SK-N-SH (cell line): ENCODE results near the gene BCL2L13. TPM values are rescaled to one million over a fixed set of nuclear protein-coding genes. Genes with fewer than 3 reads are reported as not detected.

Experiments used
- CTCF ChIA-PET: fragments of 300-600, 350-600 bp; formaldehyde crosslinking; extraction: SDS; loops from one replicate; lab custom pipeline; 2021; lab: Yijun Ruan, JAX
- POLR2A ChIA-PET: fragments of 350-600 bp; sonication (Branson Sonifier 250); formaldehyde crosslinking; extraction: SDS; loops from one replicate; lab custom pipeline; 2020; ENCODE audit warnings: antibody characterized with exemption, inconsistent platforms; lab: Yijun Ruan, JAX
- DNase-seq: peaks from one replicate; pipeline ENCODE4 v3.0.0; 2012
- H2AFZ ChIP-seq: fragments of 200-600 bp; sonication (generic); 2 replicates; pipeline ENCODE4 v1.8.1; 2016; ENCODE audit warnings: antibody characterized with exemption, mild to moderate bottlenecking, low read depth
- H3F3A ChIP-seq: fragments of 200-600 bp; sonication (generic); replicated peaks from 2 replicates; pipeline ENCODE3; 2016; ENCODE audit warnings: antibody characterized with exemption, mild to moderate bottlenecking; ENCODE audit not compliant: insufficient read depth
- H3K27ac ChIP-seq, 2 experiments: fragments of 200-500 bp in 1 of 2; fragments of 200-600 bp in 1 of 2; sonication (Bioruptor generic) in 1 of 2; sonication (generic), shearing (Covaris generic) in 1 of 2; 2 replicates each; pipeline versions ENCODE4 v1.5.1 to v1.6.1; 2014 to 2016; ENCODE audit warnings: low read depth in 2 of 2, inconsistent platforms in 1 of 2, low read length in 1 of 2, mild to moderate bottlenecking in 1 of 2, mixed read lengths in 1 of 2
- H3K27me3 ChIP-seq: fragments of 200-600 bp; sonication (generic), shearing (Covaris generic); 2 replicates; pipeline ENCODE4 v1.6.1; 2016; ENCODE audit warnings: mixed run types; ENCODE audit not compliant: insufficient read depth
- H3K36me3 ChIP-seq, 2 experiments: fragments of 200-500 bp in 1 of 2; fragments of 200-600 bp in 1 of 2; sonication (Bioruptor generic) in 1 of 2; sonication (generic) in 1 of 2; replicated peaks in 1 of 2; 2 replicates each; pipeline versions ENCODE3 to v1.5.1; 2014 to 2016; ENCODE audit warnings: low read length in 1 of 2, mild to moderate bottlenecking in 1 of 2; ENCODE audit not compliant: insufficient read depth in 2 of 2, control insufficient read depth in 1 of 2
- H3K4me1 ChIP-seq, 2 experiments: fragments of 200-500 bp in 1 of 2; fragments of 200-600 bp in 1 of 2; sonication (Bioruptor generic) in 1 of 2; sonication (generic), shearing (Covaris generic) in 1 of 2; 2 replicates each; pipeline versions ENCODE4 v1.5.1 to v1.6.1; 2014 to 2016; ENCODE audit warnings: low read depth in 1 of 2, low read length in 1 of 2, mixed run types in 1 of 2; ENCODE audit not compliant: insufficient read depth in 2 of 2, control insufficient read depth in 1 of 2
- H3K4me2 ChIP-seq: fragments of 200-600 bp; sonication (generic), shearing (Covaris generic); 2 replicates; pipeline ENCODE4 v1.6.1; 2017; ENCODE audit warnings: mixed run types
- H3K4me3 ChIP-seq, 2 experiments: fragments of 200-500 bp in 1 of 2; fragments of 200-600 bp in 1 of 2; sonication (Bioruptor generic) in 1 of 2; sonication (generic), shearing (Covaris generic) in 1 of 2; 2 replicates each; pipeline versions ENCODE4 v1.5.1 to v1.8.1; 2014 to 2016; ENCODE audit warnings: low read depth in 2 of 2, inconsistent platforms in 1 of 2, low read length in 1 of 2, mild to moderate bottlenecking in 1 of 2, mixed read lengths in 1 of 2, moderate library complexity in 1 of 2
- H3K79me2 ChIP-seq: fragments of 200-600 bp; sonication (generic); 2 replicates; pipeline ENCODE4 v1.8.1; 2017; ENCODE audit warnings: mild to moderate bottlenecking; ENCODE audit not compliant: insufficient read depth
- H3K9ac ChIP-seq: fragments of 200-600 bp; sonication (generic); 2 replicates; pipeline ENCODE4 v1.6.1; 2017; ENCODE audit warnings: mixed run types
- H3K9me2 ChIP-seq: fragments of 200-600 bp; sonication (generic); 2 replicates; pipeline ENCODE4 v1.6.1; 2017; ENCODE audit warnings: mixed run types
- H3K9me3 ChIP-seq: fragments of 200-600 bp; sonication (generic); 2 replicates; pipeline ENCODE4 v1.6.1; 2017; ENCODE audit warnings: mixed run types, mild to moderate bottlenecking, moderate library complexity
- H4K20me1 ChIP-seq: fragments of 200-600 bp; sonication (generic); 2 replicates; pipeline ENCODE4 v1.6.1; 2017; ENCODE audit warnings: mild to moderate bottlenecking, mixed run types; ENCODE audit not compliant: insufficient read depth
- CHD2 ChIP-seq: fragments of 150-350 bp; IDR thresholded peaks from 2 replicates; pipeline ENCODE4 v1.6.1; 2018; ENCODE audit warnings: low read length; ENCODE audit not compliant: partially characterized antibody
- EZH2phosphoT487 ChIP-seq: fragments of 200-600 bp; sonication (generic); IDR thresholded peaks from 2 replicates; pipeline ENCODE4 v1.6.1; 2017; ENCODE audit warnings: low read depth, mixed run types, mild to moderate bottlenecking, antibody characterized with exemption, moderate library complexity, borderline replicate concordance
- FOSL2 ChIP-seq: IDR thresholded peaks from 2 replicates; pipeline ENCODE4 v1.4.0; 2012; ENCODE audit warnings: low read depth, mild to moderate bottlenecking, moderate library complexity, borderline replicate concordance
- GATA2 ChIP-seq: sonication (generic); formaldehyde crosslinking; IDR thresholded peaks from 2 replicates; pipeline ENCODE4 v1.5.0; 2020; ENCODE audit warnings: mild to moderate bottlenecking, missing genetic modification reagents
- MXI1 ChIP-seq: IDR thresholded peaks from 2 replicates; pipeline ENCODE4 v1.6.1; 2012; ENCODE audit warnings: mild to moderate bottlenecking, low read depth, low read length, improper control_type of control experiment
- NFIC ChIP-seq: IDR thresholded peaks from 2 replicates; pipeline ENCODE4 v1.4.0; 2012; ENCODE audit warnings: borderline replicate concordance
- NRF1 ChIP-seq: IDR thresholded peaks from 2 replicates; pipeline ENCODE4 v1.6.1; 2012; ENCODE audit warnings: low read depth, mild to moderate bottlenecking, low read length
- POLR2AphosphoS5 ChIP-seq: IDR thresholded peaks from 2 replicates; pipeline ENCODE4 v1.6.1; 2012; ENCODE audit warnings: low read depth, low read length
- RAD21 ChIP-seq: IDR thresholded peaks from 2 replicates; pipeline ENCODE4 v1.6.1; 2012; ENCODE audit warnings: mild to moderate bottlenecking, low read length
- RCOR1 ChIP-seq: fragments of 150-350 bp; IDR thresholded peaks from 2 replicates; pipeline ENCODE4 v1.6.1; 2017; ENCODE audit warnings: antibody characterized with exemption, low read length
- RXRA ChIP-seq: IDR thresholded peaks from 2 replicates; pipeline ENCODE4 v1.4.0; 2012; ENCODE audit warnings: low read depth, mild to moderate bottlenecking, borderline replicate concordance
- SIN3A ChIP-seq: IDR thresholded peaks from 2 replicates; pipeline ENCODE4 v1.6.1; 2012; ENCODE audit warnings: low read depth, mild to moderate bottlenecking, low read length, moderate library complexity, borderline replicate concordance
- SMC3 ChIP-seq: IDR thresholded peaks from 2 replicates; pipeline ENCODE4 v1.6.1; 2012; ENCODE audit warnings: low read depth, low read length, improper control_type of control experiment
- TEAD4 ChIP-seq: IDR thresholded peaks from 2 replicates; pipeline ENCODE4 v1.4.0; 2012; ENCODE audit warnings: mild to moderate bottlenecking, borderline replicate concordance; ENCODE audit not compliant: insufficient read depth
- YY1 ChIP-seq: IDR thresholded peaks from 2 replicates; pipeline ENCODE4 v1.4.0; 2012; ENCODE audit warnings: low read depth, mild to moderate bottlenecking
- WGBS: methylation state at CpG from one replicate; pipeline ENCODE4 v1.1.6; 2017; ENCODE audit warnings: low lambda C conversion rate; 5-methylcytosine and 5-hydroxymethylcytosine counted together
- polyA plus RNA-seq, 3 experiments: library from polyadenylated mRNA; depleted of rRNA; stranded (reverse); fragments of >200 nt; gene quantifications; 2 replicates each; pipeline ENCODE4 v1.2.3, GENCODE V29; 2012
- TF ChIP-seq, protein P1 (sequence below): IDR thresholded peaks from 2 replicates; pipeline ENCODE4 v1.6.1; 2012; ENCODE audit warnings: mild to moderate bottlenecking, low read depth, low read length, moderate library complexity
- TF ChIP-seq, protein P2 (sequence below): IDR thresholded peaks from 2 replicates; pipeline ENCODE4 v1.4.0; 2012; ENCODE audit warnings: low read depth, borderline replicate concordance
- TF ChIP-seq, protein P3 (sequence below): fragments of 200-600 bp; sonication (generic); IDR thresholded peaks from 2 replicates; pipeline ENCODE4 v1.6.1; 2017; ENCODE audit warnings: antibody characterized with exemption, mild to moderate bottlenecking, moderate library complexity
- TF ChIP-seq, protein P4 (sequence below): IDR thresholded peaks from 2 replicates; pipeline ENCODE4 v1.4.0; 2012; ENCODE audit warnings: low read depth, borderline replicate concordance

BCL2L13 gene
- polyA plus RNA-seq, 1 of the 3 experiments (the other 2 are of a cell fraction) = 37.1 TPM

DNA sequence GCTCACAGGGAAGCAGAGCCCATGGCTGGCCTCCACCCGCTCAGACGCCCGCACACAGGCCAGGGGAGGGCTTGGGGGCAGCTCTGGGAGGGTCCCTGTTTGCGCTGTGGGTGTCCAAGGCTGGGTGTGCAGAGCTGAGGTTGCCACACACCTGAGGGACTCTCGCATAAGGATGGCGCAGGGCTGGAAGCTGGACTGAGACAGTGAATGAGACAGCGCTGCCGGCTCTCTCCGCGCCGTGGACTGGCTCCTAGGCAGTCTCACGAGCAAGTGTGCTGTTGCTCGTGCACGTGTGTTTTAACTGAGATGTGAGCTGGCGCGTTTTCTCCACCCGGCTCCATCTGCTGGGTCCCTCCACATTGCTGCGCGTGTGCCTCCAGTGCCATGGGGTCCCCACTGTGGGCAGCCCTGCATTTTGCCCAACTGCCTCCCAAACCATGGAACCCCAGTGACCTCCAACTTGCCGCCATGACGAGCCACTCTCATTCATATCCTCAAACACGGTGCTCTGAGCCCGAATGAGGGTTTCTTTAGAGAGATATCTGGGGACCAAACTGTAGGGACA lies 139.9 kb downstream of the BCL2L13 start:
- H3K4me2 ChIP-seq = no peak overlapping the region
- peaks cover 12 to 30% of the 10 kb centered on the region in 2 experiments; a peak in 3 of 4 replicates for H3K4me1 ChIP-seq
- H2AFZ ChIP-seq = no peak overlapping the region

DNA sequence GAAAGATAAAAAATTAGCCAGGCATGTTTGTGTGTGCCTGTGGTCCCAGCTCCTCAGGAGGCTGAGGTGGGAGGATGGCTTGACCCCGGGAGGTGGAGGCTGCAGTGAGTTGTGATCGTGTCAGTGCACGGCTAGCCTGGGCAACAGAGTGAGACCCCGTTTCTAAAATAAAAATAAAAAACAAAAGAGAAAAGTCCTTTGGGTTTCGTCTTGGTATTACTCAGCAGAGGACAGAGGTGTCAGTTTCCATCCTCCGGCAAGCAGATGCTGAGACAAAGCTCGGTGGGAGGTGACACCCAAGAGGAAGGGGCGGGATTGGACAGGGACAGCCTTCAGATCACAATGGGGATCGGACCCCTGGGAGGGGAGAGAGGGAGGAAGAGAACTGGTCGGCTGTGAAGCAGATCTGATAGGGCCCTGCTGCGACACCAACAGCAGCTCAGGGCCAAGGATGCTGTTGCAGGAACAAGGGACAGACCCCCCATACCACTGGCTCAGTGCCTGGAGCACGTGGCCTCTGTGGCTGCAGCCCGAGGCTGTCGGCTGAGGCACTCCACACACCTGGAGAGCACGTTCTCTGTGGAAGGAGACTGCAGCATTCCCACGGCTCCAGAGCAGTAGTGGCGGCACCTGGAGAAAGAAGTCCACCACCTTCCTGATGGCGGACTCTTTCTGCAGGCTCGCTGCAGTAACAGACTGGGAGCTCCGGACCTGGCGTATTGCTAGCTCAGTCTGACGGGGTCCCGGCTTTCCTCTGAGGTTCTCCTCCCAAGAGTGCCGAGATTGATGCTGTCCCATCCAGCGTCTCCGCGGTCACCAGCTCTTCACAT lies 140.9 kb downstream of the BCL2L13 start:
- no peaks in the 10 kb centered on the region for H3K79me2 ChIP-seq
- H3K4me1 ChIP-seq = peaks cover 12 to 36% of the 10 kb centered on the region in 2 experiments; a peak in 3 of 4 replicates
- no peak for DNase-seq
- H4K20me1 ChIP-seq = no peaks in the 10 kb centered on the region
- no peak overlapping the region for H3K4me3 ChIP-seq
- no peaks in the 10 kb centered on the region for H3K9me3 ChIP-seq
- no peaks in the 10 kb centered on the region for H3F3A ChIP-seq
- POLR2A ChIA-PET = interaction anchor here (0.6 to 1.2 kb wide), 2 partner anchors 10 to 172 kb away, joined by 3 read pairs; no protein-coding TSS in a partner anchor
- H2AFZ ChIP-seq = no peak overlapping the region
- CTCF ChIA-PET = interaction anchor here (1.2 to 1.4 kb wide), 4 partner anchors 37 to 297 kb away, joined by 3 to 7 read pairs (median 4); no protein-coding TSS in a partner anchor
- no peaks in the 10 kb centered on the region for H3K27me3 ChIP-seq
- no peaks in the 10 kb centered on the region for H3K9me2 ChIP-seq
- no peaks in the 10 kb centered on the region for H3K36me3 ChIP-seq
- H3K4me2 ChIP-seq = no peak overlapping the region
- H3K9ac ChIP-seq = no peak overlapping the region
- 78% methylated on average over 22 of the region's 27 CpGs for WGBS
- no peak overlapping the region for H3K27ac ChIP-seq
- TF ChIP-seq, protein P1, sequence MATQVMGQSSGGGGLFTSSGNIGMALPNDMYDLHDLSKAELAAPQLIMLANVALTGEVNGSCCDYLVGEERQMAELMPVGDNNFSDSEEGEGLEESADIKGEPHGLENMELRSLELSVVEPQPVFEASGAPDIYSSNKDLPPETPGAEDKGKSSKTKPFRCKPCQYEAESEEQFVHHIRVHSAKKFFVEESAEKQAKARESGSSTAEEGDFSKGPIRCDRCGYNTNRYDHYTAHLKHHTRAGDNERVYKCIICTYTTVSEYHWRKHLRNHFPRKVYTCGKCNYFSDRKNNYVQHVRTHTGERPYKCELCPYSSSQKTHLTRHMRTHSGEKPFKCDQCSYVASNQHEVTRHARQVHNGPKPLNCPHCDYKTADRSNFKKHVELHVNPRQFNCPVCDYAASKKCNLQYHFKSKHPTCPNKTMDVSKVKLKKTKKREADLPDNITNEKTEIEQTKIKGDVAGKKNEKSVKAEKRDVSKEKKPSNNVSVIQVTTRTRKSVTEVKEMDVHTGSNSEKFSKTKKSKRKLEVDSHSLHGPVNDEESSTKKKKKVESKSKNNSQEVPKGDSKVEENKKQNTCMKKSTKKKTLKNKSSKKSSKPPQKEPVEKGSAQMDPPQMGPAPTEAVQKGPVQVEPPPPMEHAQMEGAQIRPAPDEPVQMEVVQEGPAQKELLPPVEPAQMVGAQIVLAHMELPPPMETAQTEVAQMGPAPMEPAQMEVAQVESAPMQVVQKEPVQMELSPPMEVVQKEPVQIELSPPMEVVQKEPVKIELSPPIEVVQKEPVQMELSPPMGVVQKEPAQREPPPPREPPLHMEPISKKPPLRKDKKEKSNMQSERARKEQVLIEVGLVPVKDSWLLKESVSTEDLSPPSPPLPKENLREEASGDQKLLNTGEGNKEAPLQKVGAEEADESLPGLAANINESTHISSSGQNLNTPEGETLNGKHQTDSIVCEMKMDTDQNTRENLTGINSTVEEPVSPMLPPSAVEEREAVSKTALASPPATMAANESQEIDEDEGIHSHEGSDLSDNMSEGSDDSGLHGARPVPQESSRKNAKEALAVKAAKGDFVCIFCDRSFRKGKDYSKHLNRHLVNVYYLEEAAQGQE = no peak
- no peak for TF ChIP-seq GATA2 (CRISPR knock-in tag)
- TF ChIP-seq RAD21 = no peak
- TF ChIP-seq EZH2phosphoT487 = no peak
- TF ChIP-seq, protein P2, sequence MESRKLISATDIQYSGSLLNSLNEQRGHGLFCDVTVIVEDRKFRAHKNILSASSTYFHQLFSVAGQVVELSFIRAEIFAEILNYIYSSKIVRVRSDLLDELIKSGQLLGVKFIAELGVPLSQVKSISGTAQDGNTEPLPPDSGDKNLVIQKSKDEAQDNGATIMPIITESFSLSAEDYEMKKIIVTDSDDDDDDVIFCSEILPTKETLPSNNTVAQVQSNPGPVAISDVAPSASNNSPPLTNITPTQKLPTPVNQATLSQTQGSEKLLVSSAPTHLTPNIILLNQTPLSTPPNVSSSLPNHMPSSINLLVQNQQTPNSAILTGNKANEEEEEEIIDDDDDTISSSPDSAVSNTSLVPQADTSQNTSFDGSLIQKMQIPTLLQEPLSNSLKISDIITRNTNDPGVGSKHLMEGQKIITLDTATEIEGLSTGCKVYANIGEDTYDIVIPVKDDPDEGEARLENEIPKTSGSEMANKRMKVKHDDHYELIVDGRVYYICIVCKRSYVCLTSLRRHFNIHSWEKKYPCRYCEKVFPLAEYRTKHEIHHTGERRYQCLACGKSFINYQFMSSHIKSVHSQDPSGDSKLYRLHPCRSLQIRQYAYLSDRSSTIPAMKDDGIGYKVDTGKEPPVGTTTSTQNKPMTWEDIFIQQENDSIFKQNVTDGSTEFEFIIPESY = no peak

More for the DNA sequence above, 139.9 kb downstream of the BCL2L13 start:
- Histone ChIP-seq H3K79me2 (no peaks in the 10 kb centered on the region; the same call in 1 of the 2 replicates), H3K27ac (no peak overlapping the region), H3K9me2 (no peaks in the 10 kb centered on the region), H3K9me3 (no peaks in the 10 kb centered on the region), H3K27me3 (no peaks in the 10 kb centered on the region), H3F3A (no peaks in the 10 kb centered on the region), H3K36me3 (no peaks in the 10 kb centered on the region), H3K9ac (no peak overlapping the region), H3K4me3 (no peak overlapping the region), H4K20me1 (no peaks in the 10 kb centered on the region)
- TF ChIP-seq, protein P3, sequence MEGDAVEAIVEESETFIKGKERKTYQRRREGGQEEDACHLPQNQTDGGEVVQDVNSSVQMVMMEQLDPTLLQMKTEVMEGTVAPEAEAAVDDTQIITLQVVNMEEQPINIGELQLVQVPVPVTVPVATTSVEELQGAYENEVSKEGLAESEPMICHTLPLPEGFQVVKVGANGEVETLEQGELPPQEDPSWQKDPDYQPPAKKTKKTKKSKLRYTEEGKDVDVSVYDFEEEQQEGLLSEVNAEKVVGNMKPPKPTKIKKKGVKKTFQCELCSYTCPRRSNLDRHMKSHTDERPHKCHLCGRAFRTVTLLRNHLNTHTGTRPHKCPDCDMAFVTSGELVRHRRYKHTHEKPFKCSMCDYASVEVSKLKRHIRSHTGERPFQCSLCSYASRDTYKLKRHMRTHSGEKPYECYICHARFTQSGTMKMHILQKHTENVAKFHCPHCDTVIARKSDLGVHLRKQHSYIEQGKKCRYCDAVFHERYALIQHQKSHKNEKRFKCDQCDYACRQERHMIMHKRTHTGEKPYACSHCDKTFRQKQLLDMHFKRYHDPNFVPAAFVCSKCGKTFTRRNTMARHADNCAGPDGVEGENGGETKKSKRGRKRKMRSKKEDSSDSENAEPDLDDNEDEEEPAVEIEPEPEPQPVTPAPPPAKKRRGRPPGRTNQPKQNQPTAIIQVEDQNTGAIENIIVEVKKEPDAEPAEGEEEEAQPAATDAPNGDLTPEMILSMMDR = no peak
- TF ChIP-seq POLR2AphosphoS5 (no peak), SMC3 (no peak), RCOR1 (no peak), CHD2 (no peak), RXRA (no peak), EZH2phosphoT487 (no peak), FOSL2 (no peak), GATA2 (CRISPR knock-in tag) (no peak), SIN3A (no peak), TEAD4 (no peak), YY1 (no peak), NRF1 (no peak), NFIC (no peak), MXI1 (no peak)
- TF ChIP-seq, protein P4, sequence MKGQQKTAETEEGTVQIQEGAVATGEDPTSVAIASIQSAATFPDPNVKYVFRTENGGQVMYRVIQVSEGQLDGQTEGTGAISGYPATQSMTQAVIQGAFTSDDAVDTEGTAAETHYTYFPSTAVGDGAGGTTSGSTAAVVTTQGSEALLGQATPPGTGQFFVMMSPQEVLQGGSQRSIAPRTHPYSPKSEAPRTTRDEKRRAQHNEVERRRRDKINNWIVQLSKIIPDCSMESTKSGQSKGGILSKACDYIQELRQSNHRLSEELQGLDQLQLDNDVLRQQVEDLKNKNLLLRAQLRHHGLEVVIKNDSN = no peak
- 94% methylated on average over 9 of the region's 23 CpGs for whole genome bisulfite sequencing
- ChIA-PET CTCF (interaction anchor here (1.2 kb wide), 1 partner anchor 36 kb away, joined by 4 read pairs; no protein-coding TSS in a partner anchor), POLR2A (no interaction called here)
- DNase-seq = no peak
